ENCODE data around the gene AP1G1.
A peak's percentile ranks its signal among the peaks of the same experiment; 100 is the strongest.
"Not testable (repeated sequence)": the region's sequence is repeated elsewhere in the genome, so short reads cannot be mapped to it uniquely, and the experiment has no call there.

AP1G1 gene

DNA sequence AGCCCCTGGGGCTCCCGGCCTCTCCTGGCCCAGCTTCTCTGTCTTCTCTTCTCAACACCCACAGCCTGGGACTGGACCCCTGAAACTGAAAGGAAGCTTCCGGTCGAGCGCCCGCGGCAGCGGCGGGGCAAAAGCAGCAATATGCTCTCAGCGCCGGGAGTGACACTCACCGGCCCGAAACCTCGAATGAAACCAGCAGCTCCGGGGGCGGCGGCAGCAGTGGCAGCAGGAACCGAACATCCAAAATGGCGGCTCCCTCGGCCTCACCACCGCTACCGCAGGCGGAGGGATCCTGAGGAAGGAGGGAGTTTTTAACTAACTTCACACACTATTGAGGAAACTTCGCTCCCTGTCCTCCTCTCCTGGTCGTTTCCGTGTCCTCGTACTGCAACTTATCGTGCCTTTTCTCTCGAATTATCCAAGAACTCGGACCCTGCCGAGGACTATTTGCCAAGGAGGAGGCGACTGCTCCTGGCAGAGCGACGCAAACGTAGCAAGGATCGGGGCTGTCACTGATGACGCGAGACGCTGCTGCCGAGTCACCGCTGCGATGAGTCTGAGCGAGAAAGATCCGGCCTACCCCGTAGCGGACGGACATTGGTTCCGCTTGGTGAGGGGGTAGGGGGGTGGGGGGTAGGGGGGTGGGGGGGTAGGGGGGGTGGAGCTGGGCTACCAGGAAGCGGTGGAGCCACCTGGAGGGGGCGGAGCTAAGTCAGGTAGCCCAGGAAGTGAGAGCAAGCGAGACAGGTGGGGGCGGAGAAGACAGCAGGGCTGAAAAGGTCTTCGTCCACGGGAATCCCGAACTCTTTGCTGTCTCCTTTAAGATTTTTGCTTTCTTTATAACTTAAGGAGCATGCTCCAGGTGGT, at the start of gene AP1G1:
TSS of gene AP1G1 (minus strand) at position 242 of the 867 bp plus-strand sequence. CDS start 19,355 bp downstream, outside the sequence.
- DNase-seq (ENCODE audit: low read depth in 2 of 2), result peak; percentile 86 to 94

DNA sequence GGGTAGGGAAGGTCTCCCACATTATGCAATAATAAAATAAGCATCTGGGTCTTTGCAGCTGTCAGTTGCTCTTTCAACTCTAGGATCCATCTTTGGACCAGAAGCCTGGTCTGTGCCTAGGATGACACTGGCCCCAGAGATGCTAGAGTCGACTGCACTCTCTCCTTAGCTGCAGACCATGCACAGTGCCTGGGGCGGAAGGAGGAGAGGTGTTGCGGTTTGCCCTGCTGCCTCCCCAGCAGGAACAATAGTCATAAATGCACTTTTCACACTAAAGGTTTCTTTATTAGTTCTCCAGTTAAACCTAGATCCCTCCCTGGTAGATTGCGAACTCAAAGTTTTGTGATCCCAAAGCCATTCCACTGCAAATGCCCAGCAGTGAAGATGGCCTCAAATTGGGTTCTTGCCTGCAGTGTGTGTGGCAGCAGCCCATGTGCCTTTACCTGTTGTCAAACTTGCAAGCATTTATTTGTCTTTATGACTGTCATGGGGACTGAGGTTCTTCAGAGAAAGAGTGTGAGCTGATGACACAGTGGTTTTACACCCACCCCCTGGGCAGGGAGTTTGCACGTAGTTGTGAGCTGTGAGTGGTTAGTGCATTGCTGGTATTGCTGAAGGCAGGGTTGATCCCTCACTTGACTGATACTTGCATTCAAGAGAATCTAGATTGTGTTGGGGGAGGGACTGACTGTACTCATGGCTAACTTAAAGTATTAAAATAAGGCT, 47.5 kb upstream of the AP1G1 start:
- no peak for DNase-seq (ENCODE audit: low read depth in 2 of 2)

GRCh38 chr16:71854369-71854948, 45.8 kb upstream of the AP1G1 start:
- no peak for DNase-seq (ENCODE audit: low read depth in 2 of 2)

- no peak for DNase-seq (ENCODE audit: low read depth in 2 of 2)
Measured at GRCh38 chr16:71853413-71853812, 44.8 kb upstream of the AP1G1 start.

- no peak for DNase-seq (ENCODE audit: low read depth in 2 of 2)
Measured at GRCh38 chr16:71852561-71852960, 43.9 kb upstream of the AP1G1 start.

DNA sequence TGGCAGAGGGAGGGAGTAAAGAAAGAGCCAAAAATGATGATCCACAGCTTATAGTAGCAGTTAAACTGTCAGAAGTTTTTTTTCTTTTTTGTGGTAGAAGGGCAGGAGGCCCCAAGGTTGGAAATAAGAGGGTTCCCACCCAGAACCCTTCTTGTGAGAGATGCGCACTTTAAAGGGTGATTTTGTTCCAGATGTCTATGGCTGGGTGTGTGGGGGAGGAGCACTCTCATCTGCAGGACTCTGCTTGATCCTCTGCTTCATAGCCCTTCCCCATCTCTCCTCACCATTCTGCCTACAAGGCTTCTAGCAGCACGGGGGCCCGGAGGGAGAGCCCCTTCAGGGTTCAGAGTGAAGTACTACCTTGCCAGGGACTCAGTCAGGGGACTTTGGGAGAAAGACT, 43.5 kb upstream of the AP1G1 start:
- no peak for DNase-seq (ENCODE audit: low read depth in 2 of 2)

DNA sequence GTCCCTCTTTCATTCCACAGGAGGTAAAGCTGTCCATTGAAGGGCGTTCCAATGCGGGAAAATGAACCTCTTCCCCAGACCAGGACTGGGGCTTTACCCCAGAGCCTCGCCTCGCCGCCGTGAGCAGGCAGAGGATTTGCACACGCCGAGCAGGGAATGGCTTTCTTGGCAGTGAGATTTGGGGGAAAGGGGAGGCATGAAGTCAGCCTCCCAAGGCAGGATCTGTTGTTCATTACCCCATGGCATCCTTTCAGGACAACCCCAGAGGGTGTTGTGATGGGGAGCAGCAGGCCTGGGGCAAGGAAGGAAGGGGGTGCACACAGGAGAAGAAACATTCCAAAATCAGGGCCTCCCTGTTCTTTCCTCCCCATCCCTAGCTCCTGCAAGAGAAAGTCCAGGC, 43.1 kb upstream of the AP1G1 start:
- no peak for DNase-seq (ENCODE audit: low read depth in 2 of 2)

GRCh38 chr16:71848622-71849021, 40.0 kb upstream of the AP1G1 start:
- no peak for DNase-seq (ENCODE audit: low read depth in 2 of 2)

GRCh38 chr16:71847096-71847495, 38.5 kb upstream of the AP1G1 start:
- DNase-seq (ENCODE audit: low read depth in 2 of 2), result no peak

GRCh38 chr16:71846431-71846830, 37.8 kb upstream of the AP1G1 start:
- DNase-seq (ENCODE audit: low read depth in 2 of 2), result no peak

DNA sequence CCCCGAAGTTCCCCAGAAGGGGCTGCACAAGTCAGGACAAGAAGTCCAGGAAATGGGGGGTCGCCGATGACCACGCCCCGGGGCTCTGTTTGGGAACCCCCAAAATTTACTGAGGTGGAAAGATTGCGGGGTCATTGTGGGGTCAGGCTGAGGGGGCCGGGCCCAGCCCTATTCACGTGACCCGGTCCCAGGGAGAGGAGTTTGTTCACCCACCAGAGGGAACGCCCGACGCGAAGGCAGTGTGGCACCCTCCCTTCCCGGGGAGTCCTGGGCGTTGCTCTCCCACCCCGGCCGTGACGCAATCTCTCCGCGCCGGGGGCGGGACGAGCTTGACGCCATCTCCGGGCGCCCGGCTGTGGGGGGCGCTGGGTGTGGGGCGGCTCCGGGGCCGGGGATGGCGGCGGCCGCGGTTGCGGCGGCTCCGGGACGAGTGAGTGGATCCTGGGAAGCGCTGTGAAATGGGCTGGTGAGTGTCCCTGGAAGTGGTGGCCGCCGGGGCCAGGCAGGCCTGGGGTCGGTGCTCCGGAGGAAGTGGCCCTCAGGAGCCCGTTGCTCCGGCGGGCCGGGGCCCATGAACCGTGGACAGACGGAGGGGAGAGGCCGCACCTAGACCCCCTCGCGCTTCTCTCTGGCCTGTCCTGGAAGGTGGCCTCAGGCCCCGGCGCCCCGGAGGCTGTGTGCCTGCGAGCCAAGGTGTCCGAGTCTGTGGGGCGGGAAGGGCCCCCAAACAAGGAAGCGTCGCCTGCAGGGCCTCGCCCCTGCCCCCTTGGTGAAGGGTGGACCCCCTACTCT, 37.2 kb upstream of the AP1G1 start, which contains the start of gene ATXN1L:
TSS of gene ATXN1L (plus strand) at position 338 of the 792 bp plus-strand sequence. CDS start 3,765 bp downstream, outside the sequence.
- peak; percentile 82 to 89 for DNase-seq (ENCODE audit: low read depth in 2 of 2)

DNA sequence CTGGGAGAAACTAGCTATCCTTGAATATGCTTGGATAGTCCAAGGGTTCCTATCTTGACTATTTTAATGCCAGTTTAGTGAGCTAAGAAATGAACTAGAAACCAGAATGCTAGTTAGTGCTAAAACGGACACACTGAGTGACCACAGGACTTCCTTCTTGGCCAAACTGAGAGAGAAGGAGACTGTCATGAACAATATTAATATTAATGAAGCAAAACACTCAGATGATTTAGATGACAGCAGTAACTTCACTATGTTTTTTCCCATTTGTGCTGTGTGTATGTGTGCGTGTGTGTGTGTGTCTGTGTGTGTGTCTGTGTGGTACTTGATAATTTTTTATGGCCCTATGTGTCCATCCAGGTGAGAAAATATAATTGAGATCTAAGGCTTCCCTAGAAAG, 34.9 kb upstream of the AP1G1 start:
- no peak for DNase-seq (ENCODE audit: low read depth in 2 of 2)

DNA sequence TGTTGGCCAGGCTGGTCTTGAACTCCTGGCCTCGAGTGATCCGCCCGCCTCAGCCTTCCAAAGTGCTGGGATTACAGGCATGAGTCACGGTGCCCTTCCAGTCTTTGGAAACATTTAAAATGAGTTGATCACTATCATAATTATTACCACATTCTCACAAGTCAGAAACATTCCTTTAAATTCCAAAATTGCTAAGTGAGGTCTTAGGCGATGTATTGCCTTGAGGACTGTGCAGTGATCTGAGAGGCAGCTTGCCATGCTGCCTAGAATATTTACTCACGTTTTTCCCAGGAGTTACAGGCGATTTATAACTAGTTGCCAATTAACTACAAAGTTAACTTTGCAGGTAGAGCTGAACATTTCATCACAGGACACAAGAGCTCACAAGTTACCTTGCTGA, 31.4 kb upstream of the AP1G1 start:
- no peak for DNase-seq (ENCODE audit: low read depth in 2 of 2)

DNA sequence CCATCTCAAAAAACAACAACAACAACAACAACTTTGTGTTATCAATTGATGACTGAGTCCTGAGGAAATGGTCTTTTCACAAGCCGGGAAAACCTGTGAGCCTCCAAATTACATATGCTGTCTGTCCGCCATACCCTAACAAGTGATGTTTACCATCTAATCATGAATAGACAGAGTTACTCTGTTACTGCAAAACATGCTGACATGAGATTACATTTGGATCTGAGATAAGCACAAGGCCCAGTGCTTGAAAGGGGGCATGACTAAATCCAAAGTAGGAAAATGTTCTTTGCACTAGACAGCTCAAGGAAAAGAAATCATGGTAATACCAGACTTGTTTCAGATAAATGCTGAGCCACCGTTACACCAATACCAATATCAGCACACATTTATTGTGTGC, 28.5 kb upstream of the AP1G1 start:
- DNase-seq (ENCODE audit: low read depth in 2 of 2), result no peak

- no peak for DNase-seq (ENCODE audit: low read depth in 2 of 2)
Measured at GRCh38 chr16:71834291-71834690, 25.7 kb upstream of the AP1G1 start.

GRCh38 chr16:71832112-71832511, 23.5 kb upstream of the AP1G1 start:
- DNase-seq (ENCODE audit: low read depth in 2 of 2), result not testable (repeated sequence)

DNA sequence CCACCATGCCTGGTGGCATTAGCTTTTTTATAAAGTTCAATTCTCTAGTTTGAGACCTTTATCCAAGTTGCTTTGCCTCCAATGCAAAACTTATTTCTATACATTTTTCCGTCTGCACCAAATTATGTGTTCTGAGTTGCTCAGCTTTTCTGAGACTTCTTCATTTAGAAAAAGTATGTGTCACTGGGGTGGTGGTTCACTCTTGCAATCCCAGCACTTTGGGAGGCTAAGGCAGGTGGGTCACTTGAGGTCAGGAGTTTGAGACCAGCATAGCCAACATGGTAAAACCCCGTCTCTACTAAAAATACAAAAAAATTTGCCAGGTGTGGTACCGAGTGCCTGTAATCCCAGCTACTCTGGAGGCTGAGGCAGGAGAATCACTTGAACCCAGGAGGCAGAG, 23.1 kb upstream of the AP1G1 start:
- not testable (repeated sequence) for DNase-seq (ENCODE audit: low read depth in 2 of 2)

GRCh38 chr16:71830359-71830758, 21.7 kb upstream of the AP1G1 start:
- DNase-seq (ENCODE audit: low read depth in 2 of 2), result no peak

DNA sequence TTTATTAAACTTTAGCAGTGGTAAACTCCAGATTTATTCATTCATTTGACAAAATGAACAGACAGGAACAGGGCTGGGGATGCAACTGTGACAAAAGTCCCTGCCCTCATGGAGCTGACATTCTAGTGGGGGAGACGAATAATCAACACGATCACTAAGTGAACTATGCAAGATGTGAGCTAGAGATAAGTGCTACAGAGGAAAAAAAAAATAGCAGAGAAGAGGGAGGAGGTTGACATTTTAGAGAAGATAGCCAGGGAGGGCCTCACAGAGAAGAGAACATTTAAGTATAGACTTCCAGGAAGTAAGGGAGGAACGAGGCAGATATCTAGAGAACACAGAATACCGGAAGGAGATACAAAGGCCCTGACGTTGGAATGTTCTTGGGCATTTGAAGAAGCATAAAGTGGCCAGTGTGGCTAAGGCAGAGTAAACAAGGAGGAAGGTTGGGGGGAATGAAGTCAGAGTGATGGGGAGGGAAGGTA, 17.9 kb upstream of the AP1G1 start:
- DNase-seq (ENCODE audit: low read depth in 2 of 2), result no peak

- DNase-seq (ENCODE audit: low read depth in 2 of 2), result not testable (repeated sequence)
Measured at GRCh38 chr16:71817155-71817500, 8.5 kb upstream of the AP1G1 start.

- no peak for DNase-seq (ENCODE audit: low read depth in 2 of 2)
Measured at GRCh38 chr16:71811261-71811803, 2.7 kb upstream of the AP1G1 start.

All from stimulated activated CD8-positive, alpha-beta memory T cell treated with anti-CD3 and anti-CD28 coated beads, Interleukin-15, amount 100 ng/mL, for 4 hours (primary cell).